HEK293T (cell line): ENCODE data around the gene SNX22.
"Not testable (repeated sequence)": the region's sequence is repeated elsewhere in the genome, so short reads cannot be mapped to it uniquely, and the experiment has no call there.

Experiments
- CTCF ChIA-PET: fragments of 350-600 bp; formaldehyde crosslinking; extraction: SDS; loops from one replicate; lab custom pipeline; 2021; ENCODE audit warnings: antibody characterized with exemption, inconsistent platforms; lab: Yijun Ruan, JAX
- POLR2A ChIA-PET: fragments of 350-600 bp; formaldehyde crosslinking; extraction: SDS; loops from one replicate; lab custom pipeline; 2020; ENCODE audit warnings: antibody characterized with exemption, inconsistent platforms; lab: Yijun Ruan, JAX
- DNase-seq: peaks from one replicate; pipeline ENCODE4 v3.0.0; 2012; ENCODE audit warnings: mixed read lengths; ENCODE audit errors: extremely low spot score
- ARNT ChIP-seq: fragments of 450-650 bp; IDR thresholded peaks from 2 replicates; pipeline ENCODE4 v1.6.1; 2017; ENCODE audit warnings: mild to moderate bottlenecking
- BHLHE40 ChIP-seq: fragments of 450-650 bp; IDR thresholded peaks from 2 replicates; pipeline ENCODE4 v1.6.1; 2016; ENCODE audit warnings: mild to moderate bottlenecking, moderate library complexity, borderline replicate concordance
- CTBP1 ChIP-seq: fragments of 450-650 bp; IDR thresholded peaks from 2 replicates; pipeline ENCODE4 v1.6.1; 2016; ENCODE audit warnings: borderline replicate concordance
- ELF4 ChIP-seq: fragments of 450-650 bp; IDR thresholded peaks from 2 replicates; pipeline ENCODE4 v1.6.1; 2017; ENCODE audit warnings: antibody characterized with exemption
- FOXA1 ChIP-seq: fragments of 450-650 bp; IDR thresholded peaks from 2 replicates; pipeline ENCODE4 v1.6.1; 2016; ENCODE audit warnings: mild to moderate bottlenecking
- FOXK2 ChIP-seq: fragments of 450-650 bp; IDR thresholded peaks from 2 replicates; pipeline ENCODE4 v1.6.1; 2016; ENCODE audit warnings: mild to moderate bottlenecking
- FOXM1 ChIP-seq: fragments of 450-650 bp; IDR thresholded peaks from 2 replicates; pipeline ENCODE4 v1.6.1; 2017; ENCODE audit warnings: mild to moderate bottlenecking, borderline replicate concordance
- HDGF ChIP-seq: fragments of 450-650 bp; IDR thresholded peaks from 2 replicates; pipeline ENCODE4 v1.6.1; 2017; ENCODE audit warnings: antibody characterized with exemption, borderline replicate concordance
- L3MBTL2 ChIP-seq: fragments of 450-650 bp; conservative IDR thresholded peaks from 2 replicates; pipeline ENCODE4 v1.6.1; 2016; ENCODE audit warnings: mild to moderate bottlenecking
- LEF1 ChIP-seq: fragments of 450-650 bp; IDR thresholded peaks from 2 replicates; pipeline ENCODE4 v1.6.1; 2017; ENCODE audit warnings: mild to moderate bottlenecking, borderline replicate concordance
- NFRKB ChIP-seq: fragments of 450-650 bp; IDR thresholded peaks from 2 replicates; pipeline ENCODE4 v1.6.1; 2016; ENCODE audit warnings: mild to moderate bottlenecking, moderate library complexity
- PKNOX1 ChIP-seq: fragments of 450-650 bp; IDR thresholded peaks from 2 replicates; pipeline ENCODE4 v1.6.1; 2016
- SP1 ChIP-seq: fragments of 450-650 bp; IDR thresholded peaks from 2 replicates; pipeline ENCODE4 v1.6.1; 2017
- SUZ12 ChIP-seq: fragments of 450-650 bp; IDR thresholded peaks from 2 replicates; pipeline ENCODE4 v1.6.1; 2016; ENCODE audit warnings: mild to moderate bottlenecking
- TARDBP ChIP-seq: fragments of 450-650 bp; IDR thresholded peaks from 2 replicates; pipeline ENCODE4 v1.6.1; 2016
- ZNF384 ChIP-seq: fragments of 450-650 bp; IDR thresholded peaks from 2 replicates; pipeline ENCODE4 v1.6.1; 2016

The SNX22 gene

GRCh38 chr15:64111679-64112050 is 39.9 kb upstream of the SNX22 start:
- ChIA-PET POLR2A (interaction anchor here (0.8 kb wide), 1 partner anchor 15 kb away, joined by 3 read pairs; the partner anchor contains the start of gene SNX1), CTCF (interaction anchor here (1.0 kb wide), 1 partner anchor 12 kb away, joined by 3 read pairs; no protein-coding TSS in a partner anchor)
- TF ChIP-seq FOXK2 (no peak), LEF1 (no peak), BHLHE40 (no peak), ZNF384 (no peak), L3MBTL2 (no peak), HDGF (no peak), ELF4 (no peak), PKNOX1 (no peak), NFRKB (no peak), FOXA1 (no peak), FOXM1 (no peak), SUZ12 (no peak), CTBP1 (no peak), SP1 (no peak), TARDBP (no peak), ARNT (no peak)
- no peak for DNase-seq

GRCh38 chr15:64112073-64112772 is 39.3 kb upstream of the SNX22 start:
- TF ChIP-seq HDGF, result no peak
- no peak for TF ChIP-seq FOXA1
- TF ChIP-seq ZNF384, result no peak
- no peak for TF ChIP-seq SUZ12
- no peak for TF ChIP-seq TARDBP
- no peak for TF ChIP-seq FOXM1
- TF ChIP-seq LEF1, result no peak
- TF ChIP-seq CTBP1, result no peak
- no peak for TF ChIP-seq NFRKB
- ChIA-PET POLR2A (interaction anchor here (0.8 kb wide), 1 partner anchor 16 kb away, joined by 3 read pairs; the partner anchor contains the start of gene SNX1), CTCF (interaction anchor here (1.0 kb wide), 1 partner anchor 13 kb away, joined by 3 read pairs; no protein-coding TSS in a partner anchor)
- DNase-seq, result no peak

GRCh38 chr15:64112904-64113303 is 38.6 kb upstream of the SNX22 start:
- ChIA-PET POLR2A (no interaction called here), CTCF (no interaction called here)
- no peak for DNase-seq
- TF ChIP-seq ARNT, result no peak
- TF ChIP-seq FOXK2, result no peak
- TF ChIP-seq LEF1, result no peak
- no peak for TF ChIP-seq SUZ12
- TF ChIP-seq FOXA1, result no peak
- no peak for TF ChIP-seq PKNOX1
- no peak for TF ChIP-seq FOXM1
- no peak for TF ChIP-seq BHLHE40
- no peak for TF ChIP-seq ELF4
- no peak for TF ChIP-seq CTBP1
- no peak for TF ChIP-seq SP1
- TF ChIP-seq NFRKB, result no peak
- no peak for TF ChIP-seq HDGF
- TF ChIP-seq ZNF384, result no peak
- TF ChIP-seq L3MBTL2, result no peak

- no peak for DNase-seq
- ChIA-PET CTCF (no interaction called here), POLR2A (no interaction called here)
- TF ChIP-seq ZNF384 (no peak), ARNT (no peak), PKNOX1 (no peak), NFRKB (no peak), ELF4 (no peak), HDGF (no peak), FOXK2 (no peak), TARDBP (no peak), LEF1 (no peak), FOXA1 (no peak), CTBP1 (no peak), FOXM1 (no peak), SUZ12 (no peak), BHLHE40 (no peak), SP1 (no peak), L3MBTL2 (no peak)
Measured at GRCh38 chr15:64117759-64118487, 33.6 kb upstream of the SNX22 start.

GRCh38 chr15:64120322-64120721 is 31.2 kb upstream of the SNX22 start:
- DNase-seq, POLR2A ChIA-PET, CTCF ChIA-PET: not testable (repeated sequence)
